ENCODE results near the gene PXYLP1.

PXYLP1 gene

DNA sequence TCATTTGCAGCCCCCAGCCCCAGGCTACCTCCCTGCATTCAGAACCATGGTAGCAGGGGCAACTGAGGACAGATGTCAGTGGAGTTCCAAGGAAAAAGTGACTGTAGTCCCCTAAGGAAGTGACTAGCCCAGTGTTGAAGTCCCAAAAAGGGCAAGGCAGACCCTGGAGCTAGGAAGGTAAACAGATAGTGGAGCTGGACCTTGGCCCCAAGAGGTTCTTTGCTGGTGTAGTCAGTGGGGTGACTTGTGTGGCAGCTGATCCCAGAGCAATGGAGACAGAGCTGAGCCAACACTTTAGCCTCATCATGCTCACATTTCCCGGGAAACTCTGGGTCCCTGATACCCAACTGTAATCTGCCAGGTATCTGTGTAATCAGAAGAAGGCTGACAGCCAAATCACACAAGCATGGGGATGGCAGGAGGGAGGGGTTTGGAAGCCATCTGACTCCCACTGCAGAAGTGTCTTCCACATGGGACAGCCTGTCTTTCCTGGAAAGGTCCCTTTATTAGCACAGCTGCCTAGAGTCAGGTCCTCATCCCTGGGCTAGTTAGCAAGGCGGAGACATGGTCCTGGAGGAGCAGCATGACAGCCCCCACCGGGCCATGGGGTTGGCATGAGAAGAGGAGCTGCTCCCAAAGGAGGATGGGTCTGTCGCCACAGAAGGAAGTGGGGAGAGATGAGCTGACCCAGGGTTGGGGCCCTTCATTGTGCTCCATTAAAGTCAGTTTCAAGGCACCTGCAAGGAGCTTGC is 39.8 kb downstream of the PXYLP1 start:
- no peak for DNase-seq (ENCODE audit: low read depth in 1 of 2, low spot score in 1 of 2)

DNA sequence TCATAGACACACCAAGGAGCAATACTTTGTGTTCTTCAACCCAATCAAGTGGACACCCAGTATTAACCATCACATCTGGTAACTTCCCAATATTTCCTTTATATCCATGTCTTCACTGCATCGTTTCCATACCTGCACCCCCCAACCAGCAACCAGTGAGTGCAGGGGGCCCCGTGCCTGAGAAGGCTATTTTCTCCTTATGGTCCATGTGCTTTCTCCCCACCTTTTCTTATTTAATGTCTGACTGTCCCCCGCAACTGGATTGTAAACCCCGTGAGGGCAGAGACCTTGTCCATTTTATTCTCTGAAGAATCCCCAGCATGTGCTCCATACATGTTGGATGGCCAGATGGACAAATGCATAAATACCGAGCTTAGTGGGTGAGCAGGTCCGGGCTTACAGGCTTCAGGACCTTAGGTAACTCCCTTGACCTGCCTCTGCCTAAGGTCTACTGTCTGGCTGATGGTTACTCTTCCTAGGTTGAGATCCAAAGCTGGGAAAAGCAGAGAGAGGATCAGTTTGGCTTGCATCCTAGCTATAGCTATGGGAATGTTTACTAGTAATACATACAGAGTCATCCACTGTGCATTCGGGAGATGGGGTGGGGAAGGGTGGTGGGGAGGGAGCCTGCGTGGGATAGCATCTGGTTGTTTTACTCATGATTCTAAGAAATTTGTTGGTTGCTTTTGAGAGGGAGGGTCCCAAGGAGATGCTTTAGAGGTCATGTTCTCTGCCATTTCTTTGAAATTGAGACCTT is 41.5 kb downstream of the PXYLP1 start:
- no peak for DNase-seq (ENCODE audit: low read depth in 1 of 2, low spot score in 1 of 2)

DNA sequence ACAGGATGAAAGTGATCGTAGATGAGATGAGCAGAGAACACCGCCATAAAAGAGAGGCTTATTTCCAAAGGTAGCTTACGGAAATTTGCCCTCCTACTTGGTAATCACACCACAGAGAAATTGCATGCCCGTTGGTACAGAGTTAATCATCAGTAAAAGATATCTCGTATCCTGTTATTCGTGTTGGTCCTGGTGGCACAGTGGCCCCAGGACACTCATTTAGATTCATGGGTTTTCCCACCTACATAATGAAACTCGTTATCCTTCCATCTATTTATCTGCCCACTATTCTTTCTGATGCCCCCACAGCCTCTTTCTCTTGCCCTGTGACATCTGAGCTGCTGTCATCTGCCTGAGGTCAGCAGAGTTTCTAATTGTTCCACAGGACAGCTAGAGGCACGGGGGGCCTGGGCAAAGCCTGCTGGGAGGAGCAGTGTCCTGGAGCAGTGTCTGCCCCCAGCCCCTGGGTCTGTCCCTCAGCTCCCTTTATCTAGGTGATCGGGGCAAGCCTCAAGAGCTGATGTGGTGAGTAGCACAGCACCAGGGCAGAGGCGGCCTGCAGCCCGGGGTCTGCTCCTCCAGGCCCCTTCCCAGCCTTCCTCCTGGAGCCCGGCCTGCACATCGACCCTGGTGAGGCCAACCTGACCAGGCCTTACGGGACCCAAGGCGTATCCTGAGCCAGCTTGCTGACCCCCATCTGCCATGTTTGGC is 42.2 kb downstream of the PXYLP1 start:
- no peak for DNase-seq (ENCODE audit: low read depth in 1 of 2, low spot score in 1 of 2)

DNA sequence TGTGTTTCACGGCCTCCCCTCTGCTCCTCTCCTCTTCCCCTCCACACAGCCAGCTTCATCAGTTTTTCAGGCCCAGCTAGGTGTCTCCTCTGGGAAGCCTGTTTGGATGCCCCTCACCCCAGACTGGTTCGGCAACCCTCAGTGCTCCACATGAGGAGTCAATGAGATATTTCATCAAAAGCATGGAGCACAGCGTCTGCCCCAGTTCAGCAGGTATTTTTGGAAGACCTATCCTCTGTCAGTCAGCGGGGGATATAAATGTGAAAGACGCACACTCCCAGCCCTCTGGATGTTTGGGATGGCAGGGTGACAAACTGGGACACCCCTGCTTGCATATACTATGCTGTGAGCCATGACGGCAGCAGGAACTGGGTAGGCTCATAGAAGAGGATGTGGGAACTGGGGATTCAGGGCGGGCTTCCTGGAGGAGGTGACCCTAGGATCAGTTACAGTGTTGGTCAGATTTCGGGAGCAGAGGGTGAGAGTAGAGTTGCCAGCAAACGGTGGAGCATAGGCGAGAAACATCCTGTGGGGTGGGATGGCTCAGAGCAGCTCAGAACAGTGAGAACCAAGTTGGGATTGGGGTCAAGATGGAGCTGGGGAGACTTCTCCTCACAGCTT is 42.9 kb downstream of the PXYLP1 start:
- DNase-seq (ENCODE audit: low read depth in 1 of 2, low spot score in 1 of 2) = no peak

DNA sequence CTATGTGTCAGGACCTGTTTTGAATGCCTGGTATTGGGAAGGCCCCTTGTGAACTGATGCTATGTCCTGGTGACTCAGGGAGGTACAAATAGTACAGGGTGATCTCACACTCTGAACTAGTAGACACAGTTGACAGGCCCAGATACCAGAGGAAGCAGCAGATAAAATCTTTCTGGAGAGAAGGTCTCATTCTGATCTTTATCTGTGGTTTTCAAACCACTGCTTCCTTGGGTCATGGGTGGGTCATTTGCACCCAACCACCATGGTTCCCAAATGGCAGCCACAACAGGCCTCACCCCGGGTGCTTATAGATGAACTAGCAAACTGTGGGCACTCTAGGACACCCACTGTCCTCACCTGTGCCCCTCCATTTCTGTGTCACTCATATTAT is 43.4 kb downstream of the PXYLP1 start:
- no peak for DNase-seq (ENCODE audit: low read depth in 1 of 2, low spot score in 1 of 2)

DNA sequence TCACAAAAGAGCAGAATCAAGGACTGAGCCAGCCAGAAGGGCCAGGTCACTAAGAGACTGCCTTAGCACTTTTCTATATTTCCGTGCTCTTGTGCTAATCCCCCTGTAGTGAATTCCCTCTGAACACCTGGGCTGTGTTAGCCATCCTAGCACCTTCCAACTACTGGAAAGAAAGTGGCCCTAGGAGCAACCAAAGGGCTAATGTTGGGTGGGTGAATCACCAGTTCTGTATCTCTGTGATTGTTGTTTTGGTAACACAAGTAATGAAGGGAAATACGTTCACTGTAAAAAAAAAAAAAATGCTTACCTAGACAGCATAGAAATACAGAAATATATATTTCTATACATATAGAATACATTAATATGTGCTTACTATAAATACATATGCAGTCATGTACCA is 43.9 kb downstream of the PXYLP1 start:
- DNase-seq (ENCODE audit: low read depth in 1 of 2, low spot score in 1 of 2) = no peak

DNA sequence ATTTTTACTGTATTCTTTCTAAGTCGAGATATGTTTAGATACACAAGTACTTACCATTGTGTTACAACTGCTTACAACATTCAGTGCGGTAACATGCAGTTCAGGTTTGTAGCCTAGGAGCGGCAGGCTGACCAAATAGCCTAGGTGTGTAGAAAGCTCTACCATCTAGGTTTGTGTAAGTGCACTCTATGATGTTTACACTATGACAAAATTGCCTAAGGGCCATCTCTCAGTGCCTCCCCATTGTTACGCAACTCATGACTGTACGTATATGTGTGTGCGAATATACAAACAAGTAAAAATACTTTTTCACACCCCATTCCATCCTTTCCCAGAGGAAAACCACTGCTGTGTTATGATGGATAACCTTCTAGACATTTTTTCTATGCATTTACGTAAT is 44.3 kb downstream of the PXYLP1 start:
- DNase-seq (ENCODE audit: low read depth in 1 of 2, low spot score in 1 of 2) = no peak

DNA sequence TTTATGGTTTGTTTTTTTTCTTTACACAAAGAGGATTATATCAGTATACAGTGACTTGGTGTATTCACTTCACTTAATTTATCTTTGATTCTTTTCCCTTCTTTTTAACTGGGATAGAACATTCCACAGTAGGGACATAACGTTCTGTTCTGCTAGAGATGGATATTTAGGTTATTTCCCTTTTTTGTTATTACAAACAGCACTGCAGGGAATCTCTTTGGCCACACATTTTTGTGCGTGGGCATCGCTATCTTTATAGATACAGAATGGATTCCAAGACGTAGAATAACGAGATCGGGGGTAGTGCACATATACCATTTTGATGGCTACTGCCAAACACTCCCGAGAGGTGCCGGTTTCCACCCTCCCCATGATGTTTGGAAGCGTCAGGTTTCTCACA is 44.8 kb downstream of the PXYLP1 start:
- DNase-seq (ENCODE audit: low read depth in 1 of 2, low spot score in 1 of 2) = no peak

DNA sequence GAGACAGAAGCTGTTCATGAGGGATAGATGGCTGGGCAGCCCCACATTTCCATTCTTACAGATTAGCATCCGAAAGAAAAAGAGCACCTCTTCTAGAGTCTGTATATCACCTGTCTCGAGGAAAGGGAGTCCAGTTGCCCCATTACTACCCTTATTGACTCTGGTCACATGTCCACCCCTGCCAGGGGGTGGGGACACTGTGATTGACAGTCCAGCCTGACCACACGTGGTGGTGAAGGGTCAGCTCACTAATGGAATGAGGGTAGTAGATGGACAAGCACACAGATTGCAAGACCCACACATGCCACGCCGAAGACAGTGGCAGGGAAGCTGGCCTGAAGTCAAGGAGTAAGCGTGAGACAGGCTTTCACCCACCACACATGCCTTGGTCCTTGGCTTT is 45.8 kb downstream of the PXYLP1 start:
- DNase-seq (ENCODE audit: low read depth in 1 of 2, low spot score in 1 of 2) = no peak

DNA sequence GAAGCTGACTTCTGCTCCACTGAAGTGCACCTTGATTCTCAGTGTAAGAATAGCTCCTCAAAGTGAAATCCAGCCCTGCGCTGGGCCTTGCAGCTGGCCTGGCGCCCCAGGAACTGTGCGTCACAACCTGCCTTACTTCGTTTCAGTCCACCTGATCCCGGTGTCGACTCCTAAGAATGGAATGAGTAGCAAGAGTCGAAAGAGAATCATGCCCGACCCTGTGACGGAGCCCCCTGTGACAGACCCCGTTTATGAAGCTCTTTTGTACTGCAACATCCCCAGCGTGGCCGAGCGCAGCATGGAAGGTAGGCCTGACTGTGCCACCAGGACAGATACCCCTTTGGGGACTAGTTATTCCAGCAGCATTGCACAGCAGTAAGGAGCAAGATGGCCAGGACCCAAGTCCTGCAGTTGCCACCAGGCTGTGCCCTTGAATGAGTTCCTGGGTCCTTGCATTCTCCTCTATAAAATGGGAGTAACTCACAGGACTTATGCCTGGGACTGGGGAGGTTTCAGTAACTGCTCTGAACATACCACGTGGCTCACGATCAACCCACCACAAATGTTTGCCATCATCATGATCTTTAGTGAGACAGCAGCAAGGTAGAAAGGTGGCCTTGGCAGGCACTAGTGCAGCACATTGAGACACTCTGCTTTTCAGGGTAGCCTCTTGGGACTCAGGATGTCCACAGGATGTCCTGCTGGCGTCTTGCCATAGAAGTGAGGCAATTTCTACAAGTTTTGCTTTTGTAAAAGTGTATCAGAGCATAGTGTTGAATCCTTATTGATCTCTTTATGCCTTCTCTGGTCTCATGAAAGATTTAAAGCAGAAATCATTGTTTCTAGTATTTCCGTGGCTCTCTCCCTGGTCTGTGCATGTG is 46.8 kb downstream of the PXYLP1 start:
- DNase-seq (ENCODE audit: low read depth in 1 of 2, low spot score in 1 of 2) = no peak

DNA sequence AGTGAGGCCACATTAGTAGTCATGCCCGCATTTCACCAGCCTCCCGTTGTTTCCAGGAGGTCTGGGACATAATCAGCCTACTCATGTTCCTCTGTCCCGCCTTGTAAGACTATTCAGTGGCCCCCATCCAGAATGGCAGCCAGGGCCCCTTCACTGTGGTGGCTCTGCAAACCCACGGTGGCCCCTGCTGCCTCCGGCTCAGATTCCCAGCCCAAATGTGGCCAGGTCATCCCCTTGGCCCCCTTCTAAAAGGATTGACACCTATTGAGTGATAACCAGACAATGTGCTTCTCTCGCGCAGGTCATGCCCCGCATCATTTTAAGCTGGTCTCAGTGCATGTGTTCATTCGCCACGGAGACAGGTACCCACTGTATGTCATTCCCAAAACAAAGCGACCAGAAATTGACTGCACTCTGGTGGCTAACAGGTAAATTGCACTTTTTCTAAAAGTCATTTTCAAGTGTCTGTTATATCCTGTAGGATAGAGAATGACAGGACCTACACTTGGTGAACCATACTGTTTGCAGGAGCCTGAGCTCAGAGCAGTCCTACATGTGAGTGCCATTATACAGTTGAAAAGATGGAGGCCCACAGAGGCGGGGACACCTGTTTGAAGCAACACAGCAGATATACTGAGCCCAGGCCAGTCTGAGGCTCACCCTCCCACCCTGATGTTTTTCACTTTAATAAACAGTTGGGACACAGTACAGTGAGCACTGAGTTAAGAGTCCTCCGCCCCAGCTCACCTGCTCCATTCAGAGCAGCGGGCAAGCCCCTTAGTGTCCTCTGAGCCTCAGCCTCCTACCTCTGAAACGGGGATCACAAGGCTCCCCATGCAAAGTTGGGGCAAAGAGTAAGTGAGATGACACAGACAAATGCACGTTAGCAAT is 47.7 kb downstream of the PXYLP1 start:
- no peak for DNase-seq (ENCODE audit: low read depth in 1 of 2, low spot score in 1 of 2)

DNA sequence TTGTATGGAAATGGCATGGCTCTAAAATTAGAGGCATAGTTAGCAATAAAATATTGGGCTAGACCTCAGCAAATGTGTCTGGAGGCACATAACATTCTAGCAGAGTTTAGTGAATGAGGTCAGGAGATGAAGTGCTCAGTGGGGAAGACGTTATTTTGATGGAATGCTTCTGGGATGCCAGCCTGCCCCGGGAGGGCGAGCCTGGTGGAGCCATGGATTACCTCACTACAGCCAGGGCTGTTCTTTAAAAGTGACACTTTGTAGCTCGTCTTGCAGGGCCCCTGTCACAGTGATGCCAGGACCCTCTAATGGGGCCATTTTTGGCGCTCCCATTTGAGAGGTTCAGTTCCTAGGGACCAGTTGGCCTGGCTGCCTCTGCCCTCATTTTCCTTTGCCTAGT is 48.5 kb downstream of the PXYLP1 start:
- no peak for DNase-seq (ENCODE audit: low read depth in 1 of 2, low spot score in 1 of 2)

DNA sequence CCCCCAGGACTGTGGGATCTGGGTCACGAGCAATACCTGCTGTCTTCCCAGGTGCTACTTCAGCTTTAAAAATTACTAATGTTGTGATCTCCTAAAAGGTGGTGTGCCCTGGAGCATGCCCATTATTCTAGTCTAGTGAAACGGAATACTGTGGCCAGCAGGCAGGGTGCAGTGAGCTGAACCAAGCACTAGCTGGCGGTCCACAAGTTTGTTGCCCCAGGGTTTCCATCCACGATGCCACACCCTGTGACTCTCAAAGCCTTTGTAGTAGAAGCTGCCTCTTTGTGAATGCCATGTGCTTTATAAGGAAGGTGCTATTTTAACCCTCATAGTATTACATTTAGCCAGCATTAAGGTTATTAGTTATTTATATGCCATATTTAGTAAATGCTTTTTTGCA is 49.1 kb downstream of the PXYLP1 start:
- no peak for DNase-seq (ENCODE audit: low read depth in 1 of 2, low spot score in 1 of 2)

DNA sequence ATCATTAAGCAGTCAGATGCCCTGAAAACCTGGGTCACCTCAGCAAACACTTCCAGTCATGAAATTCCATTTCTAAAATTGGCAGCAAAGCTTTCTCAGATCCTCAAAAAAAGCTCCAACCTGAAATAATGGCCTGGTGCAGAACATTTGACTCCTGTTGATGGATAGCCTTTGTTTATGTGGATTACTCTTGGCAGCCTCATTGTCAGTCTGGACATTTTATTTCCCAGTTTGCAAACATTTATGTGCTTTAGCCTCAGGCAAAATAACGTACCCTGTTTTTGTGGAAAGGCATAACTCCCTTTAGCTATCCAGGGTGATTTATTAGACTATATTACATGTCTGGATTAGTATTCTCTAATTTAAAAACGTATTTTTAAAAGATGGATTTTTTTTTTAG is 53.9 kb downstream of the PXYLP1 start:
- DNase-seq (ENCODE audit: low read depth in 1 of 2, low spot score in 1 of 2) = no peak

DNA sequence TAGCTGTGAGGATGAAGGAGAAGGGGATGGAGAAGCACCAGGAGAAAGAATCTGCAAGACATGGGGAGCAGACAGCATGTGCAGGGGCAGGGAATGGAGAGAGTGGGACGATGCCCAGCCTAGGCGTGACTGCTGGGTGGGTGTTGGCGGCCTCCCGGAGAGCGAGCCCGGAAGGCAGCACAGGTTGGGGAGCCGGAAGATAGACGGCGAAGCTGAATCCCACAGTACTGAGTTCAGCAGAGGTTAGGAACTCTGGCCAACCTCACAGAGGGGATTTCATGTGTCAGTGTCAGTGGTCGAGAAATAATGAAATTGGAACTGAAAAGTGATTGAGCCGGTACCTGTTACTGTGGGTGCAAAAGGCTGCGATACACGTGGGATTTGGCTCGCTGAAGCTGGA is 55.2 kb downstream of the PXYLP1 start:
- no peak for DNase-seq (ENCODE audit: low read depth in 1 of 2, low spot score in 1 of 2)

DNA sequence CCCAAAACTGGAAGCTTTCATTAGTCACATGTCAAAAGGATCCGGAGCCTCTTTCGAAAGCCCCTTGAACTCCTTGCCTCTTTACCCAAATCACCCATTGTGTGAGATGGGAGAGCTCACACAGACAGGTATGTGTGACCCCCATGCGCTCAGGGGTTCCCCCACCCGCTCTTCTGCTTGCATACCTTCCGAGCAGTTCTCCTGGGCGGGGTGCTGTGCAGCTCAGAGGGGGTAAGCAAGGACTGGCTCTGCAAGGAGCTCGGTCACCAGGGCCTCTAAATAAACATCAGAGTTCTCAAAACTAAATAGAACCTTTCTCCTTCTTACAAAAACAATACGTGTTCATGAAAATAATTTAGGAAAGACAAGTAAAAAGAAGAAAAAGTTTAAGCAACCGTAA is 55.7 kb downstream of the PXYLP1 start:
- DNase-seq (ENCODE audit: low read depth in 1 of 2, low spot score in 1 of 2) = no peak

DNA sequence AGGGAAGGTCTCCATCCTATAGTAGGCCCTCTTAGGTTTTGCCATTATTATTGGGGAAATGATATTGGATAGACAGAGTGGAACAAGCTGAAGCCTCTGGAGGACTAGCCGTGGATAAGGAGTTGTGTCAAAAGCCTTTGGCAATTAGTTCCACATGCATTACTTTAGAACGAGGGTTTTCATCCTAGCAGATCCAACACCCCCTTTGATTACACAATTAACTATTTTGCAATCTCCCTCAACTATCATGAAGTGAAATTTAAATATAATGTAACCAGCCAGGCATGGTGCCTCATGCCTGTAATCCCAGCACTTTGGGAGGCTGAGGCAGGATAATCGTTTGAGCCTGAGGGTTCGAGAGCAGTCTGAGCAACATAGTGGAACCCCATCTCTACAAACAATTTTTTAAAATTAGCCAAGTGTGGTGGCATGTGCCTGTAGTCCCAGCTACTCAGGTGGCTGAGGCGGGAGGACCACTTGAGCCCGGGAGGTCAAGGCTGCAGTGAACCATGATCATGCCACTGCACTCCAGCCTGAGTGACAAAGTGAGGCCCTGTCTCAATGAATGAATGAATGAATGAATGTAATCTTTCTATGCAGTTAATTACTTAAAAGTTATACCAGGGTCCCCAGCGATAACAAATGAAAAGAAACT is 56.8 kb downstream of the PXYLP1 start:
- DNase-seq (ENCODE audit: low read depth in 1 of 2, low spot score in 1 of 2) = no peak

DNA sequence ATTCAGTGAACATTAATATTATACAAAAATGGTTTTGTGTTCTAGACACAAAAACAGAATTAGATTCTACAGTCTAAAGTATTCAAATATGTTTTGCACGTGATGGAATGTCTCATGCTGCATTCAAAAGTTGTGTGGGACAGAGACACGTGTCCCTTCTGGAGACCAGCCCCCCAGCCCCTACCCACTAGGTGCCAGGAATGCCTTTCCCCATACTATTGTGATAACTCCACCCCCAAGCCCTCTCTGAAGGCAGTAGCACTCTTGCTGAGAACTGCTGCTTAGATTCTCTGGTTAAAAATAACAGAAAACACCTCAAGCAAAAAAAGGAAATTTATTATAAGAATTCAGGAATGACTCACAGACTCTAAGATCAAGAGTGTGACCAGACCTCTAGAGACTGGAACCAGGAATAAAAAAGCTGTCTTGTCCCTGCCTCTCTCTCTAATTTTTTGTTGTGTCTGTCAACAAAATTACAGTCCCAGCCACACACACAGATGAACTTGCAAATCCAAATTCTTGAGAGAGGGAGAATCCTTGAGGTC is 57.7 kb downstream of the PXYLP1 start:
- no peak for DNase-seq (ENCODE audit: low read depth in 1 of 2, low spot score in 1 of 2)
